Caki2 (cell line): ENCODE measurements around the gene FAM107B. TPM values are rescaled to one million over a fixed set of nuclear protein-coding genes. Genes with fewer than 3 reads are reported as not detected.

Experiments
- DNase-seq: peaks from one replicate; pipeline ENCODE4 v3.0.0-alpha.2; 2015; ENCODE audit warnings: low read depth
- in situ Hi-C: cut with HindIII; loops from 2 replicates; pipeline ENCODE4 v1.10.0; 2016; ENCODE audit warnings: low sequenced_read_pairs, low pct_unique_long_range_greater_than_20kb, mixed read lengths
- total RNA-seq: library from RNA; depleted of rRNA; stranded (reverse); fragments of >200 nt; shearing (Covaris generic); gene quantifications from 2 replicates; pipeline ENCODE4 v1.2.3, GENCODE V29; 2014; ENCODE audit warnings: low replicate concordance

The FAM107B gene
- total RNA-seq, 1 experiment from 2014 or later: 125 TPM

DNA sequence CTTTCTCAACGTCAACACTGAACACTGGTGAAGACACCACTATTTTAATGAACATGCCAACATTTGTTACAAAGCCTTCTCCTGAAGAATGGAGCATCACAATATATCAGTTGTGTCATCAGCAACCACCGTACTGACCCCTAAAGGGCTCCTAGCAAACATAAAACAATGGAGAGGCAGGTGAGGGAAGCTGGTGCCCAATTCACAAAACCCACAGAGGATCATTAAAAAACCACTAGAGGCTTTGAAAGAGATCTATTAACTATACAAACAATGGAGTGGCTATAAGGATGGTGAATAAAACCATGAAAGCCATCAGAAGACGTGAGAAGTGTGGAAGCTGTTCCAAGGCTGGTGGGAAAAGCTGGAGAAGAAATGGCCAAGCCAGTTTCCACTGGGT lies 150.8 kb downstream of the FAM107B start:
- in situ Hi-C loops: no loop called here
- DNase-seq: no peak

- no peak for DNase-seq
- in situ Hi-C loops: no loop called here
Observed at GRCh38 chr10:14621037-14621436, 153.7 kb downstream of the FAM107B start.

- in situ Hi-C loops: no loop called here
- no peak for DNase-seq
Observed at GRCh38 chr10:14618674-14619073, 156.0 kb downstream of the FAM107B start.

DNA sequence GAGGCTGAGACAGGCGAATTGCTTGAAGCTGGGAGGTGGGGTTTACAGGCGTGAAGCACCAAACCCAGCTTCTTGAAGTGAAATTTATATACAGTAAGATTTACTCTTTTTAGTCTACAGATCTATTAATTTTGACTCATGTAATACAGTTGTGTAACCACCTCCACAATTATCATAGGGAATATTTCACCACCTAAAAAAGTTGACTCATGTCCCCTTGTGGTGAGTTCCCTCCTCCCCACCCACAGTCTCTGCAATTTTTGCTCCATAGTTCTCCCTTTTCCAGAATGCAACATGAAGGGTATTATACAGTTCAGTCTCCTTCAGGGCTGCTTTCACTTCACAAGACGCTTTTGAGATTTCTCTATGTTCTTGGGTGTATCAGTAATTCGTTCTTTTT lies 156.8 kb downstream of the FAM107B start:
- DNase-seq: no peak
- in situ Hi-C loops: no loop called here

DNA sequence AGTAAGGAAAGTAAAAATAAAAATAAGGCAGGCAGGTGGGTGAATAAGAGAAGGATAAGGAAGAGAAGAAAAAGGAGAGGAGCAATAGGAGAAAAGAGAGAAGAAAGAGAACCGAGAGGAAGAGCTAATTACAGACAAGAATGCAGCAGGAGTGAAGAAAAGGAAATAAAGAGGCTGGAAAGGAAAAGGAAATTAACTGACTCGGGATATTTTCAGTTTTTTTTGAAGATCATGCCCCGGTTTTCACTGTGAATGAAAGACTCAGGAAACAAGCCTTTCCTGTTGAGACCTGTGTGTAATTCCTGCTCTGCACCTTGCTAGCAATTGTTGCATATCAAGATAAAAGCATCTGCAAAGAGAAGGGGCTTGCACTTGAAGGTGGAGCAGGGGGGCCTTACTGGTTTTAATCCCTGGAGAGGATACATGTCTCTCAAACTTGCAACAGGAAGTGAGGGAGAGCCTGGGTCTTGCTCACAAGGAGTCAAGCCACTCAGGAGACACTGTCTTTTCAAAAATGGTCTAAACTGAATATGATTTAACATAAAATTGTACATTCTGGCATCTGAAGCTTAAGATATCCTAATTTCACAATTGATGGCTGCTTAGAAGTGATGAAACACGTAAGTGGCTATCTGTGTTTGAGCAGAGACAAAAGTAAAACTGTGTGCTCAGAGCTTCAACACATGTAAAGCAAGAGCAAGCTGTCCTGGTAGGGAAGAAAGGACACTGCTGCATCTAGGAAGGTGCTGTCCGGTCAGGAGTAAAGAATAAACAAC lies 157.6 kb downstream of the FAM107B start:
- in situ Hi-C loops: no loop called here
- DNase-seq: no peak

GRCh38 chr10:14616465-14616864 lies 158.2 kb downstream of the FAM107B start:
- in situ Hi-C loops: no loop called here
- no peak for DNase-seq

- no peak for DNase-seq
- in situ Hi-C loops: no loop called here
Observed at GRCh38 chr10:14613588-14613920, 161.1 kb downstream of the FAM107B start.

DNA sequence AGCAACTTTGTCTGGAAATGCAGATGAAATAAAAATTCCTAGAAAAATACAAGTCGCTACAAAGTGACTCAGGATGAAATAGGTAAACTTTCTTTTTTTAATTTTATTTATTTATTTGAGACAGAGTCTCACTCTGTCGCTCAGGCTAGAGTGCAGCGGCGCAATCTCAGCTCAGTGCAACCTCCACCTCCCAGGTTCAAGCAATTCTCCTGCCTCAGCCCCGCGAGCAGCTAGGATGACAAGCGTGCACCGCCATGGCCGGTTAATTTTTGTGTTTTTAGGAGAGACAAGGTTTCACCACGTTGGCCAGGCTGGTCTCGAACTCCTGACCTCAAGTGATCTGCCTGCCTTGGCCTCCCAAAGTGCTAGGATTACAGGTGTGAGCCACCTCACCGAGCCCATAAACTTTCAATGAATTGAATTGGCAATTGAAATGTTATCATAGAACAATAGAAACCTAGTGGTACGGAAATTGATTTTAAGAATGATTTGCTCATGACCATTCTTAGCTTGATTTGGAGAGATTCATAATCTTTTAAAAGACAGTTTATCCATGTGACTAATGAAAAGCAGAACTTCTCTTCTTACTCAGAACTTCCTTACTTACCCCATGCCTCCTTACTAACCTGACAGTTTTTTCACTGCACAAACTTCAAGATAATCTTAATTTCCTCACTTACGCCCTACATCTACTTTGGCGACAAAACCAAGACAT lies 161.7 kb downstream of the FAM107B start:
- in situ Hi-C loops: no loop called here
- DNase-seq: no peak

DNA sequence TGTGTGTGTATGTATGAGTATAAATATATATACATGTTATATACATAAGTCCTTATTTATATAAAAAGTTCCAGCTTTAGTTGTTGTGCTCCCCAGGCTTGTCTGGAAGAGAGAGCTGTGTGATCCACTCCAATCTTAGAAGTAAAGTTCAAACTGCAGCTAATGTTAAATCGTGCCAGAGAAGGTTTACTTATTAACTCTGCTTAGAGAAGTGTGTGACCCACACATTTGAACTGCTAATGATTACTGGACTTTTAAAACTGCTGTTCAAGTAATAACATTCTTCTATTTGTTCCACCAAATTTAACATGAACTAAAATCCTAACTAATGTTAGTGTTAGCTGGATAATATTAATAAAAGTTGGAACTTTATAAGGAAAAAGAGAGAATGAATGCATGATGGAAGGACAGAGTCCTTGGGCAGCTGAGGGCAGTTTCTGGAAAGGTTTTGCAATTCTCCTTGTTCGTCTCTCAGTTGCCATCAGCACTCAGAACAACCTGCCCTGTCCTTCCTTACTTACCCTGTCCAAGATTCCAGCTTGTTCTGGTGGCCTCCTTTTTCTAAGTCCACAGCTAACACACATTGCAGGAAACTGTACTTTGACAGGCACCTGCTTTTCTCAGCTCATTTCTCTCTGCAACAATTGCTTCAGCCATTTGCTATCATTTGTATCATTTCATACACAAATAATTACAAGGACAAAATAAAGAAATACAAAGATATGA lies 162.6 kb downstream of the FAM107B start:
- in situ Hi-C loops: no loop called here

GRCh38 chr10:14609178-14609577 lies 165.5 kb downstream of the FAM107B start:
- DNase-seq: no peak
- in situ Hi-C loops: no loop called here

More for the DNA sequence above, 162.6 kb downstream of the FAM107B start:
- DNase-seq: peak; percentile 75

DNA sequence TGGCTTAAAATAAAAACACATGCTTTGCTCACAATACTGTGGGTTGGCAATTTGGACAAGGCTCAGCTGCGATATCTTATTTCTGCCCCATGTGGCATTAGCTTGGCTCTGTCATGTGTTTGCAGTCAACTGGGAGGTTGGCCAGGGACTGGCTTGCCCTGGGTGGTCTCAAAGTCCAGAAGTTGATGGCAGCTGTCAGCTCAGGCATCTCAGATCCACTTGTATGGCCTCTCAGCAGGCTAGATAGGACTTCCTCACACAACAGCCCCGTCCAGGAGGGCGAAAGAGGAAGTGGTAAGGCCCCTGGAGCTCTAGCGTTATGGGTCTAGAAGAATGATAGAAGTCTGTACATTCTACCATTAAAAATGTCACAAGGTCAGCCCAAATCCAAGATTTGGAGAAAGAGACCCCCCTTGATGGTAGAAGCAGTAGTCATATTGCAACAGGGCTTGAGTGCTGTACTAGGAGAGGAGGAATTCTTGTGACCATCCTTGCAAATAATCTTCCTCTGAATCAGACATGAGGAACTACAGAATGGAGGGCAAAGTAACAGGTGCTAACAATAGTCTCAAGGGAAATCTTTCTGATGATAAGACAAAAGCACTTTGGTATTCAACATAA lies 166.2 kb downstream of the FAM107B start:
- in situ Hi-C loops: no loop called here
- no peak for DNase-seq

- in situ Hi-C loops: no loop called here
- no peak for DNase-seq
Observed at GRCh38 chr10:14606633-14607032, 168.1 kb downstream of the FAM107B start.

DNA sequence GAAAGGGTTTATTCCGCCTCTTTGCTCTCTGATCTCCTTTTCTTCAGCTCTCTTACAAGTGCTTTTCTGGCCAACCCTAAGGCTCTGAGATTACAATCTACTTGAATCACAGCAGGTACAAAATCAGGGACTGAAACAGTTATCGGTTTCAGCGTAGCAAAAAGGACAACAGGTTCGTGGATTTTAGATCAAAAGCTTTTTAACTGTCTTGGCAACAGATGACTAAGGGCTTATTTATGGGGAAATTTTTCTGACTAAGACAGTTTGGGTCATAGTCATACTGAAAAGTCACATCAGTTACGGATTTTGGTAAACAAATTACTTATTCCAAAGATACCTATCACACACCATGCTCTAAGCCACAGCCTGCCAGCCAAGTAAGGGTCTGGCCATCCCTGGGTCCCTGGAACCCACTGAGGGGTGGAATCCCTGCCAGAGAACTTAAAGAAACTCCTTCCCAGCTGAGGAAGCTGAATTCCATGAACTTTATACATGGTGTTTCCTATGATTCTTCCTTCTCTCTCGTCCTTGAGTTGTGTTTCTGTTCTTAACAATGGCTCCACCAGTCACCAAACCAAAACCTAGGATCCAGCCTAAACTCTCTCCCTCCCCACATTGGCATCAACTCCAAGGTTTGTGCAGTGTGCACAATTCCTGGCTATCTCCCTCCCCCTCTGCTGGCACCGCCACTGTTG lies 169.3 kb downstream of the FAM107B start:
- peak; percentile 78 for DNase-seq
- in situ Hi-C loops: no loop called here

DNA sequence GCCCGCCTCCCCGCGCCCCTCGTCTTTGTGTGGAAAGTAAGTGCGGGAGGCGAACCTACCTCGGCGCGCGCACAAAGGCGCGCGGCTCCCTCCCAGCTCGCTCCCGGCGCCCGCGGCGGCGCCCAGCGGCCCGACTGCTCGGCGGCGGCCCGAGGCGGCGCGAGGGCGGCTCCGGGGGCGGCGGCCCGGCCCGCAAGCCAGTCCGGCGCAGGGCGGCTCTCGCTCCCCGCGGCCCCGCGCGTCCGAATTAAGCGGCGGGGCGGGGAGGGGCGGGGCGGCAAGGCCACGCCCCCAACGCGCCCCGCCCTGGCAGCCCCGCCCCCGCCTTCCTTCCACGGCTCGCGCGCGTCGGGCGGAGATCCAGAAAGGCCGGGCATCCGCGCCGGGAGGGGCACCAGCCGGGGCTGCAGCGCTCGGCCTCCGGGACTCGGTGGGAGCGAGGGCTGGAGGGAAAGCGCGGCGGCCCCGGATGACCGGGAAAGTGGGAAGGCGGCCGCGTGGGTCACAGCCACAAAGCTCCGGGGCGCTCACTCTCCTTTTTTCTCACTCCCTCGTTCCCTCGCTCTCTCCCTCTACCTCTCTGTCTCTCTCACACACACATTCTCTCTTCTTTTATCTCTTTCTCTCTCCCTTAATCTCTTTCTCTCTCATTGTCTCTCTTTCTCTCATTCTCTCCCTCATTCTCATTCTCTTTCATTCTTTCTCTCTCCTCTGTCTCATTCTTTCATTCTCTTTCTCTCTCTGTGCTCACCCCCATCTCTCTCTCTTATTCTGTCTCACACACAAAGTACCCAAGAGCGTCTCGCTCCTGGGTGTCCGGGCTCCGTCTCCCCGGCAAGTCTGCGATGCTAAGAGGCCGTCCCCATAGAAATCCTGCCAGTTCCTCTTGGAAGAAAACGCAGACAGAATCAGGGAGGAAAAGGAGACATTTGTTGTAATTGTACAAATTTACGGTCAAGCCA lies 170.2 kb downstream of the FAM107B start:
- DNase-seq: peak; percentile 69
- in situ Hi-C loops: no loop called here

DNA sequence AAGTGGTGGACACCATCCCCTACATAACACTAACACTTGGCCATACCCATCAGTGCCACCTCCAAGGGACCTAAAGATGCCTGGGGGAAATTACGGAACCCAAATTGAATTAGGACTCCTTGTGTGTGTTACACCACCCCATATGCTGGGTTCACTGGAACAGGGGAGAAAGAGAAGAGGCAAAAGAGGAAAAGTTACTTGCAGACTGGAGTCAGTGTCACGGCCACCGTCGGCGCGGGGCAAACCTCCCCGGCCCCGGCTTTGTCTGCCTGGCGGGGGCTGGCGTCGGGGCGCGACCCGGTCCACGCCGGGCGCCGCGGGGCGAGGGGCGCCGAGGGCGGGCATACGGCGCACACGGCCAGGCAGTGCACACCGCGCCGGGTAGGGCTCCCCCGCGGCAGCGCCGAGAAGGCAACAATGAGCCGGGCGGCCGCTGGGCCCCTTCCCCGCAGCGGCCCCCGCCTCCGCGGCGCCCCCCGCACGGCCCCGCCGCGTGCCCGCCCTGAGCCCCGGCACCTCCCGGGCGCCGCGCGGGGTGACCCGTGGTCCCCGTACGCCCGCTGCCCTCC lies 171.1 kb downstream of the FAM107B start:
- peak; percentile 39 for DNase-seq
- in situ Hi-C loops: no loop called here

GRCh38 chr10:14602807-14603533 lies 171.7 kb downstream of the FAM107B start:
- DNase-seq: peak; percentile 45
- in situ Hi-C loops: no loop called here
